Calu3 (cell line): ENCODE measurements around the gene GUK1. TPM values are rescaled to one million over a fixed set of nuclear protein-coding genes. Genes with fewer than 3 reads are reported as not detected.
A peak's percentile ranks its signal among the peaks of the same experiment; 100 is the strongest.

ENCODE experiments used
- BruUV-seq: library from RNA; stranded (reverse); fragments of 400-500 nt; replicated peaks from 2 replicates; lab custom pipeline; 2021; lab: Mats Ljungman, UMichigan
- CTCF ChIA-PET: fragments of 300-600 bp; sonication (Branson Sonifier 250); formaldehyde crosslinking; loops from one replicate; lab custom pipeline; 2022; ENCODE audit warnings: antibody characterized with exemption; lab: Charles Lee
- DNase-seq: peaks from one replicate; pipeline ENCODE4 v3.0.0; 2022
- H3K27ac Mint-ChIP-seq: one replicate; pipeline ENCODE4 v1.8.0; 2022; ENCODE audit warnings: mixed read lengths; ENCODE audit not compliant: unreplicated experiment
- H3K27me3 Mint-ChIP-seq: one replicate; pipeline ENCODE4 v1.8.0; 2022; ENCODE audit warnings: mixed read lengths; ENCODE audit not compliant: unreplicated experiment
- H3K36me3 Mint-ChIP-seq: one replicate; pipeline ENCODE4 v1.8.0; 2022; ENCODE audit warnings: mild to moderate bottlenecking, moderate library complexity, mixed read lengths; ENCODE audit not compliant: insufficient read depth, unreplicated experiment
- H3K4me1 Mint-ChIP-seq: one replicate; pipeline ENCODE4 v1.8.0; 2022; ENCODE audit warnings: mild to moderate bottlenecking, low read depth, mixed read lengths; ENCODE audit not compliant: unreplicated experiment
- H3K4me3 Mint-ChIP-seq: one replicate; pipeline ENCODE4 v1.8.0; 2022; ENCODE audit warnings: mild to moderate bottlenecking, low read depth, moderate library complexity, mixed read lengths; ENCODE audit not compliant: unreplicated experiment
- H3K9me3 Mint-ChIP-seq: one replicate; pipeline ENCODE4 v1.8.0; 2022; ENCODE audit warnings: low read depth, mixed read lengths; ENCODE audit not compliant: unreplicated experiment
- intact Hi-C: fragments of 100-400 bp; cut with micrococcal nuclease; formaldehyde crosslinking; loops from one replicate; pipeline ENCODE4 v1.10.0; 2022; ENCODE audit not compliant: unreplicated experiment
- total RNA-seq: library from RNA; stranded (reverse); gene quantifications from 2 replicates; pipeline ENCODE4 v1.2.3, GENCODE V29; 2022
- TF ChIP-seq, protein P1 (sequence below): fragments of 200-600 bp; IDR thresholded peaks from one replicate; pipeline ENCODE4 v1.8.0; 2022; ENCODE audit warnings: antibody characterized with exemption; ENCODE audit not compliant: unreplicated experiment

Gene GUK1
- total RNA-seq, 1 experiment from 2014 or later: 238 TPM

DNA sequence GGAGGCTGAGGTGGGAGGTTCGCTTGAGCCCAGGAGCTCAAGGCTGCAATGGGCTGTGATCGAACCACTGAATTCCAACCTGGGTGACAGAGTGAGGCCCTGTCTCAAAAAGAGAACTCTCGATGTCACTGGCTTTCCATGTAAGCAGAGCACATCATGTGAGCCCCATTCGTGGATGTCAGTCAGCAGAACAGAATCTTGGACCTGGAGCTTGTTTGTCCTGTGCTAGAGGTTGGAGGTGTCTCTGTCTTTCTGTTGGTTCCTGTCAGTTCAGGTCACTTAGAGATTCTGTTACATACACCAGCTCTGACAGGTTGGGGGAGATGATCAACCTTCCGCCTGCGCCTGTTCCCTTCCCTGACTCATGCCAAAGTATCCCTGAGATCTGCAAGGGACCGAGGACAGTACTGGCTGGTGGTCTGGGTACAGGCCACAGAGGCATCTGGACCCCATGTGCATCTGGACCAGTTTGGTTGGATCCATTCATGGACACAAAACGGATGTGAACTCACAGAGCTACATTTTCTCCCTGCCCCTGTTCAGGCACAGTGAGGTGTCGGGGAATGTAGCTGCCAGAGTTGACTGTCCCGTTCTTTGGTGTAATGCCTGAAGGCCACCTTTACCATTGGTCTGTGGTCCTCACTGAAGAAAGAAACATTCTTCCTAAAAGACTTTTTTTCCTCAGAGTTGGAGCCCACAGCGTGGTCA is 47.6 kb upstream of the GUK1 start:
- Mint-ChIP-seq H3K27me3 (no peaks in the 10 kb centered on the region), H3K36me3 (peaks cover 100% of the 10 kb centered on the region), H3K4me1 (peaks cover 54% of the 10 kb centered on the region), H3K4me3 (no peak overlapping the region), H3K27ac (no peak overlapping the region), H3K9me3 (peaks cover 8% of the 10 kb centered on the region)
- DNase-seq: no peak
- CTCF ChIA-PET: no interaction called here
- intact Hi-C loops: no loop called here
- TF ChIP-seq, protein P1, sequence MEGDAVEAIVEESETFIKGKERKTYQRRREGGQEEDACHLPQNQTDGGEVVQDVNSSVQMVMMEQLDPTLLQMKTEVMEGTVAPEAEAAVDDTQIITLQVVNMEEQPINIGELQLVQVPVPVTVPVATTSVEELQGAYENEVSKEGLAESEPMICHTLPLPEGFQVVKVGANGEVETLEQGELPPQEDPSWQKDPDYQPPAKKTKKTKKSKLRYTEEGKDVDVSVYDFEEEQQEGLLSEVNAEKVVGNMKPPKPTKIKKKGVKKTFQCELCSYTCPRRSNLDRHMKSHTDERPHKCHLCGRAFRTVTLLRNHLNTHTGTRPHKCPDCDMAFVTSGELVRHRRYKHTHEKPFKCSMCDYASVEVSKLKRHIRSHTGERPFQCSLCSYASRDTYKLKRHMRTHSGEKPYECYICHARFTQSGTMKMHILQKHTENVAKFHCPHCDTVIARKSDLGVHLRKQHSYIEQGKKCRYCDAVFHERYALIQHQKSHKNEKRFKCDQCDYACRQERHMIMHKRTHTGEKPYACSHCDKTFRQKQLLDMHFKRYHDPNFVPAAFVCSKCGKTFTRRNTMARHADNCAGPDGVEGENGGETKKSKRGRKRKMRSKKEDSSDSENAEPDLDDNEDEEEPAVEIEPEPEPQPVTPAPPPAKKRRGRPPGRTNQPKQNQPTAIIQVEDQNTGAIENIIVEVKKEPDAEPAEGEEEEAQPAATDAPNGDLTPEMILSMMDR: no peak
- BruUV-seq: no TSS peak

DNA sequence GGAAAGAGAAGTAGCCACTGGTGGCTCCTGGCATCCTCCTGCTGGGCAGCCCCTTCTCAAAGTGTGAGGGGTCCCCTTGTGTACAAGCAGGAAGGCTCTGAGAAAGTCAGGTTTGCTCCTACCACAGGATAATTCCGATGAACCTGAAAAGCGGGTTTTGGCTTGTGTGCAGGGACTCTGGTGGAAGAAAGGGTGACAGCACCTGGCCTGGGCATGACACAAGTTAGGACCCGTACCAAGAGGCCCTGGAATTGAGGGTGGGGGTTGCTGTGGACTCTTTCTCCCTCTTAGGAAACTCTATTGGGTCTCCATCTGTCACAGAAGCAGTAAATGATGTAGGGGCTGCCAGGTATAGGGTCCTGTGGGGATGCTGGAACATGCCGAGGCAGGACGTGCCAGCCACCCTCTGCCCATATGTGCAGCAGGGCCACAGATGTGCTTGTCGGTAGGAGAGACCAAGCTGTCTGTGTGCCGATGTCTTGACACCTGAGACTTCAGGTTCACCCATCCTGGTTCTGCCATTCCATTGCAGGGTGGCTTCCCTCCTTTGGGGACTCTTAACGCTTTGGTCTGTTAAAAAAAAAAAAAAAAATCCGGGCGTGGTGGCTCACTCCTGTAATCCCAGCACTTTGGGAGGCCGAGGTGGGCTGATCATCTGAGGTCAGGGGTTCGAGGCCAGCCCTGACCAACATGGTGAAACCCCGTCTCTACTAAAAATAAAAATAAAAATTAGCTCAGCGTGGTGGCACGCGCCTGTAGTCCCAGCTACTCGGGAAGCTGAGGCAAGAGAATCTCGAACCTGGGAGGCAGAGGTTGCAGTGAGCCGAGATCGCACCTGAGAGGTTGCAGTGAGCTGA is 46.8 kb upstream of the GUK1 start:
- TF ChIP-seq, protein P1: no peak
- Mint-ChIP-seq H3K4me1 (peaks cover 47% of the 10 kb centered on the region), H3K27me3 (no peaks in the 10 kb centered on the region), H3K9me3 (peaks cover 8% of the 10 kb centered on the region), H3K36me3 (peaks cover 100% of the 10 kb centered on the region), H3K27ac (no peak overlapping the region), H3K4me3 (no peak overlapping the region)
- CTCF ChIA-PET: no interaction called here
- DNase-seq: no peak
- no TSS peak for BruUV-seq
- intact Hi-C loops: no loop called here

DNA sequence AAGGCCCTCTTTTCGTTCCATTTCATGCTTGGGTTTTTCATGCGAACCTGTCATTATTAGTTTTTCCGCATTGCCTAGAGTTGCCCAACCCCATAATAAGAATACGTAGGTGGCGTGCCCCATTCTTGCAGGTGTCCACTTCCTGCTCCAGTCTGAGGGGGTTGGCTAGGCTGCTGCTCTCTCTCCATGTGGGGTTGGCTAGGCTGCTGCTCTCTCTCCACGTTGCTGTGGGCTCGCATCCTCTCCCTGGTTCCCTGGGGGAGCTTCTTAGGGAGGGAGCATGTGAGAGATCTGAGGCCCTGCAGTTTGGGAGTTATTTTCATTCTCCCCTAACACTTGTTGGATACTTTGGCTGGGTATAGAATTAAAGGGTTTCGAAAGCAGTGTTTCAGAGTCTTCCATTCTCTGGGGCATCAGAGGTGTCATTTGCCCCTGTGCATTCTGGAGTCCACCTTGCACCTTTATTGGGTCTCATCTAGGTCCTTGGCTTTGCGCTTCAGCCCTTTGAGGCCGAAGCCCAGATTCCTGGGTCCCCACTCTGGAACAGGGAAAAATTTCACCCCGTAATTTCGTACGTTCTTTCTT is 45.6 kb upstream of the GUK1 start:
- DNase-seq: no peak
- no peaks in the 10 kb centered on the region for H3K27me3 Mint-ChIP-seq
- H3K36me3 Mint-ChIP-seq: peaks cover 100% of the 10 kb centered on the region
- CTCF ChIA-PET: no interaction called here
- H3K4me1 Mint-ChIP-seq: peaks cover 34% of the 10 kb centered on the region
- TF ChIP-seq, protein P1: no peak
- intact Hi-C loops: no loop called here
- peaks cover 8% of the 10 kb centered on the region for H3K9me3 Mint-ChIP-seq
- BruUV-seq: no TSS peak
- H3K4me3 Mint-ChIP-seq: no peak overlapping the region
- H3K27ac Mint-ChIP-seq: peak overlapping the region; percentile 14

DNA sequence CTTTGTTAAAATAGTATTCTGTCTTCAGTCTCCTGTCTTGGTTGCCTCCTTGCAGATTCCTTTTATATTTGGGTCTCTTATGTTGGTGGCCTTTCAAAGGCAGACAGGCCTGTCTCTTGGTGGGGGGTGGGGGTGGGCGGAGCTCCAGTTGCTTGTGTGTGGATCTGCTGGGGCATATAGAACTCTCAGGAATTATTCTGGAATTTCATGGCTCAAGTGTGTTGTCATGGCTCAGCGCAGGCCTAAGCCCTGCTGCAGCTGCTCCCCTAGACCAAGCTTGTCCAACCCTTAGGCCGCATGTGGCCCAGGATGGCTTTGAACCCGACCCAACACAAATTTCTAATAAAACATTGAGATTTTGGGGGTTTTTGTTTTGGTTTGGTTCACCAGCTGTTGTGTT is 44.9 kb upstream of the GUK1 start:
- DNase-seq: no peak
- Mint-ChIP-seq H3K36me3 (peaks cover 100% of the 10 kb centered on the region), H3K4me3 (no peak overlapping the region), H3K4me1 (peaks cover 28% of the 10 kb centered on the region), H3K9me3 (peaks cover 8% of the 10 kb centered on the region), H3K27ac (peak overlapping the region; percentile 14), H3K27me3 (no peaks in the 10 kb centered on the region)
- BruUV-seq: no TSS peak
- CTCF ChIA-PET: no interaction called here
- intact Hi-C loops: no loop called here
- TF ChIP-seq, protein P1: no peak
